D721Med (cell line): ENCODE results near the gene ZNF816.

Source experiments
- DNase-seq: peaks from one replicate; pipeline ENCODE4 v3.0.0; 2011; ENCODE audit warnings: low spot score; ENCODE audit not compliant: insufficient read length
- FAIRE-seq: peaks from 2 replicates; lab custom pipeline; 2011; peaks lifted over from hg19 to GRCh38; lab: Jason Lieb, UNC
- CTCF ChIP-seq: IDR thresholded peaks from 2 replicates; pipeline ENCODE4 v1.5.1; 2012; ENCODE audit warnings: mild to moderate bottlenecking, control low read depth; ENCODE audit not compliant: insufficient read depth; ENCODE audit errors: missing control alignments

Gene ZNF816

GRCh38 chr19:52959613-52960295 is 2.9 kb downstream of the ZNF816 start:
- FAIRE-seq: no peak

GRCh38 chr19:52957591-52957990 is 5.1 kb downstream of the ZNF816 start:
- no peak for TF ChIP-seq CTCF
- no peak for DNase-seq
- FAIRE-seq: no peak

More at GRCh38 chr19:52959613-52960295, 2.9 kb downstream of the ZNF816 start:
- TF ChIP-seq CTCF: no peak
- DNase-seq: no peak

- no peak for TF ChIP-seq CTCF
- FAIRE-seq (no peak), DNase-seq (no peak)
These were observed 5.8 kb downstream of the ZNF816 start for GRCh38 chr19:52956917-52957316.

- FAIRE-seq (no peak), DNase-seq (no peak)
- TF ChIP-seq CTCF: no peak
These were observed 13.3 kb downstream of the ZNF816 start for GRCh38 chr19:52949422-52949821.

- FAIRE-seq: no peak
- TF ChIP-seq CTCF: no peak
- no peak for DNase-seq
These were observed 14.5 kb downstream of the ZNF816 start for GRCh38 chr19:52948025-52948770.

GRCh38 chr19:52946322-52947310 is 16.1 kb downstream of the ZNF816 start:
- DNase-seq (no peak), FAIRE-seq (no peak)
- TF ChIP-seq CTCF: no peak
